Ishikawa (cell line): ENCODE data around the gene TBK1.

Source experiments
- CEBPB ChIP-seq: IDR thresholded peaks from 2 replicates; pipeline ENCODE4 v1.6.1; 2012
- CREB1 ChIP-seq: IDR thresholded peaks from 2 replicates; pipeline ENCODE4 v1.6.1; 2012; ENCODE audit warnings: low read depth
- EGR1 ChIP-seq: IDR thresholded peaks from 2 replicates; pipeline ENCODE4 v1.6.1; 2012
- EP300 ChIP-seq: IDR thresholded peaks from 2 replicates; pipeline ENCODE4 v1.6.1; 2012; ENCODE audit warnings: borderline replicate concordance
- FOXM1 ChIP-seq: IDR thresholded peaks from 2 replicates; pipeline ENCODE4 v1.6.1; 2012; ENCODE audit warnings: low read depth, borderline replicate concordance
- NFIC ChIP-seq: IDR thresholded peaks from 2 replicates; pipeline ENCODE4 v1.6.1; 2012
- RAD21 ChIP-seq: IDR thresholded peaks from 2 replicates; pipeline ENCODE4 v1.6.1; 2012; ENCODE audit warnings: low read depth
- TAF1 ChIP-seq: IDR thresholded peaks from 2 replicates; pipeline ENCODE4 v1.6.1; 2012; ENCODE audit warnings: low read depth, mild to moderate bottlenecking
- TCF12 ChIP-seq: IDR thresholded peaks from 2 replicates; pipeline ENCODE4 v1.6.1; 2012; ENCODE audit warnings: low read depth
- TEAD4 ChIP-seq: IDR thresholded peaks from 2 replicates; pipeline ENCODE4 v1.6.1; 2012
- YY1 ChIP-seq: IDR thresholded peaks from 2 replicates; pipeline ENCODE4 v1.6.1; 2012; ENCODE audit warnings: low read depth
- ZBTB7A ChIP-seq: IDR thresholded peaks from 2 replicates; pipeline ENCODE4 v1.6.1; 2012; ENCODE audit warnings: low read depth
- TF ChIP-seq, protein P1 (sequence below): IDR thresholded peaks from 2 replicates; pipeline ENCODE4 v1.6.1; 2012; ENCODE audit warnings: low read depth, mild to moderate bottlenecking
- TF ChIP-seq, protein P2 (sequence below): IDR thresholded peaks from 2 replicates; pipeline ENCODE4 v1.6.1; 2012
- TF ChIP-seq, protein P3 (sequence below): IDR thresholded peaks from 2 replicates; pipeline ENCODE4 v1.6.1; 2012

The TBK1 gene

DNA sequence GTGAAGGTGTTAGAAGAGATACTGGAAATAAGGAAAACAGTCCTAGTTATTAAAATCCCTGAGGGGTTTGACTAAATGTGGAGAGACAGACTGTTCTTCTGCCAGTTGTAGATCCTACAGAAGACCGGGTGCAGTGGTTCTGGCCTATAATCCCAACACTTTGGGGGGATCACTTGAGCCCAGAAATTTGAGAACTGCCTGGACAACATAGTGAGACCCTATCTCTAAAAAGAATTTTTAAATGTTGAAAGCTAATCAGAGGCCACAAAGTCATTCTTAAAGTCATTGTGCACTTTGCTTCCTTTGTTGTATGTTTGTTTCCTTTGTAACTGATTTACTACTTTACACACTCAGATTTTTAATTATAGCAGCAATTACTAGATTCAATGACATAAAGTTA is 97.2 kb downstream of the TBK1 start:
- TF ChIP-seq EP300 = no peak
- TF ChIP-seq CEBPB = no peak
- TF ChIP-seq FOXM1 = no peak
- TF ChIP-seq TCF12 = no peak
- TF ChIP-seq, protein P1, sequence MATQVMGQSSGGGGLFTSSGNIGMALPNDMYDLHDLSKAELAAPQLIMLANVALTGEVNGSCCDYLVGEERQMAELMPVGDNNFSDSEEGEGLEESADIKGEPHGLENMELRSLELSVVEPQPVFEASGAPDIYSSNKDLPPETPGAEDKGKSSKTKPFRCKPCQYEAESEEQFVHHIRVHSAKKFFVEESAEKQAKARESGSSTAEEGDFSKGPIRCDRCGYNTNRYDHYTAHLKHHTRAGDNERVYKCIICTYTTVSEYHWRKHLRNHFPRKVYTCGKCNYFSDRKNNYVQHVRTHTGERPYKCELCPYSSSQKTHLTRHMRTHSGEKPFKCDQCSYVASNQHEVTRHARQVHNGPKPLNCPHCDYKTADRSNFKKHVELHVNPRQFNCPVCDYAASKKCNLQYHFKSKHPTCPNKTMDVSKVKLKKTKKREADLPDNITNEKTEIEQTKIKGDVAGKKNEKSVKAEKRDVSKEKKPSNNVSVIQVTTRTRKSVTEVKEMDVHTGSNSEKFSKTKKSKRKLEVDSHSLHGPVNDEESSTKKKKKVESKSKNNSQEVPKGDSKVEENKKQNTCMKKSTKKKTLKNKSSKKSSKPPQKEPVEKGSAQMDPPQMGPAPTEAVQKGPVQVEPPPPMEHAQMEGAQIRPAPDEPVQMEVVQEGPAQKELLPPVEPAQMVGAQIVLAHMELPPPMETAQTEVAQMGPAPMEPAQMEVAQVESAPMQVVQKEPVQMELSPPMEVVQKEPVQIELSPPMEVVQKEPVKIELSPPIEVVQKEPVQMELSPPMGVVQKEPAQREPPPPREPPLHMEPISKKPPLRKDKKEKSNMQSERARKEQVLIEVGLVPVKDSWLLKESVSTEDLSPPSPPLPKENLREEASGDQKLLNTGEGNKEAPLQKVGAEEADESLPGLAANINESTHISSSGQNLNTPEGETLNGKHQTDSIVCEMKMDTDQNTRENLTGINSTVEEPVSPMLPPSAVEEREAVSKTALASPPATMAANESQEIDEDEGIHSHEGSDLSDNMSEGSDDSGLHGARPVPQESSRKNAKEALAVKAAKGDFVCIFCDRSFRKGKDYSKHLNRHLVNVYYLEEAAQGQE = no peak
- TF ChIP-seq EGR1 = no peak
- TF ChIP-seq, protein P2, sequence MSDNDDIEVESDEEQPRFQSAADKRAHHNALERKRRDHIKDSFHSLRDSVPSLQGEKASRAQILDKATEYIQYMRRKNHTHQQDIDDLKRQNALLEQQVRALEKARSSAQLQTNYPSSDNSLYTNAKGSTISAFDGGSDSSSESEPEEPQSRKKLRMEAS = no peak
- no peak for TF ChIP-seq RAD21
- no peak for TF ChIP-seq CREB1
- TF ChIP-seq, protein P3, sequence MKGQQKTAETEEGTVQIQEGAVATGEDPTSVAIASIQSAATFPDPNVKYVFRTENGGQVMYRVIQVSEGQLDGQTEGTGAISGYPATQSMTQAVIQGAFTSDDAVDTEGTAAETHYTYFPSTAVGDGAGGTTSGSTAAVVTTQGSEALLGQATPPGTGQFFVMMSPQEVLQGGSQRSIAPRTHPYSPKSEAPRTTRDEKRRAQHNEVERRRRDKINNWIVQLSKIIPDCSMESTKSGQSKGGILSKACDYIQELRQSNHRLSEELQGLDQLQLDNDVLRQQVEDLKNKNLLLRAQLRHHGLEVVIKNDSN = no peak
- TF ChIP-seq TAF1 = no peak
- no peak for TF ChIP-seq TEAD4
- TF ChIP-seq YY1 = no peak
- no peak for TF ChIP-seq NFIC
- no peak for TF ChIP-seq ZBTB7A

DNA sequence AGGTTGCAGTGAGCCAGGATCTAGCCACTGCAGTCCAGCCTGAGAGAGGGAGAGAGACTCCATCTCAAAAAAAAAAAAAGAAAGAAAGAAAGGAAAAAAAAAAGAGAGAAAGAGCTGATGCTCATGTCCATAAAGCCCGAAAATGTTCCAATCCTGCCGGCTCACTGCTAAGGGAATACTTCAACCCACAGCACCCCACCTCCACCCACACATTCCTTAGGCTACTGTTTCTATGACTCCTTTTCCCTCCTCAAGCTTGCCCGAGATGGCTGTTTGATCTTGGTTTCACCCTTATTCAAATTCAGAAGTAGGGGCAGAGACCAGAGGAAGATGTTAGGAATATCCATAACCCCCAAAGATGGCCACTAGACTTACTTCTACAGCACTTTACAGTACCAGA is 98.8 kb downstream of the TBK1 start:
- TF ChIP-seq CREB1 (no peak), EGR1 (no peak), RAD21 (no peak), CEBPB (no peak), TAF1 (no peak), ZBTB7A (no peak), YY1 (no peak), EP300 (no peak), NFIC (no peak), TCF12 (no peak), TEAD4 (no peak), FOXM1 (no peak)
- TF ChIP-seq, protein P3 = no peak
- TF ChIP-seq, protein P1 = no peak
- TF ChIP-seq, protein P2 = no peak

DNA sequence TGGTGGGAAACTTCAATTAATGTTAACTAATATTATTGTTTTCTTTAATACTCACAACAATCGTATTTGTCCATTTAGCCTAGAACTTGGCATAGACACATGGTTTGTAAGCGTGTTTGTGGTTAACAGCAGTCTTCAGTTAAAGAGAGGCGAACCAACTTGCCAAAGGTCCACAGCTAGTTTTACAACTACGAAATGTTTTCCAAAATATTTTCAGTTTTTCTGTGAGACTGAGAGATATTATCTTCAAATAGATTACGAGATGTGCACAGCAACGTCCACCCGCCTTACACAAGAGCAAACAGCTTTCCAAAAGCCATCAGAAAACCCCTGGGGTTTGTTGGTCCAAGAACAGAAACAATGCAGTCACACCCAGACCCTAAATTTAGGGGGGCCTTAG is 99.8 kb downstream of the TBK1 start:
- TF ChIP-seq, protein P3 = no peak
